HG03575 (cell line): Measurements from ENCODE around the gene A1CF.
"Not testable (repeated sequence)": the region's sequence is repeated elsewhere in the genome, so short reads cannot be mapped to it uniquely, and the experiment has no call there.

Experiments
- ATAC-seq: cut with Tn5 transposase; IDR thresholded peaks from one replicate; pipeline ENCODE4 v1.9.1; 2021; ENCODE audit not compliant: unreplicated experiment, insufficient number of reproducible peaks, low FRiP score; ENCODE audit errors: extremely low read depth

Gene A1CF, protein sequence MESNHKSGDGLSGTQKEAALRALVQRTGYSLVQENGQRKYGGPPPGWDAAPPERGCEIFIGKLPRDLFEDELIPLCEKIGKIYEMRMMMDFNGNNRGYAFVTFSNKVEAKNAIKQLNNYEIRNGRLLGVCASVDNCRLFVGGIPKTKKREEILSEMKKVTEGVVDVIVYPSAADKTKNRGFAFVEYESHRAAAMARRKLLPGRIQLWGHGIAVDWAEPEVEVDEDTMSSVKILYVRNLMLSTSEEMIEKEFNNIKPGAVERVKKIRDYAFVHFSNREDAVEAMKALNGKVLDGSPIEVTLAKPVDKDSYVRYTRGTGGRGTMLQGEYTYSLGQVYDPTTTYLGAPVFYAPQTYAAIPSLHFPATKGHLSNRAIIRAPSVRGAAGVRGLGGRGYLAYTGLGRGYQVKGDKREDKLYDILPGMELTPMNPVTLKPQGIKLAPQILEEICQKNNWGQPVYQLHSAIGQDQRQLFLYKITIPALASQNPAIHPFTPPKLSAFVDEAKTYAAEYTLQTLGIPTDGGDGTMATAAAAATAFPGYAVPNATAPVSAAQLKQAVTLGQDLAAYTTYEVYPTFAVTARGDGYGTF

GRCh38 chr10:50885097-50885859 lies at the start of gene A1CF:
Gene A1CF, minus strand, starts transcription at chr10:50885627. Its CDS starts 25,687 bp downstream, at chr10:50859940.
- ATAC-seq = no peak

DNA sequence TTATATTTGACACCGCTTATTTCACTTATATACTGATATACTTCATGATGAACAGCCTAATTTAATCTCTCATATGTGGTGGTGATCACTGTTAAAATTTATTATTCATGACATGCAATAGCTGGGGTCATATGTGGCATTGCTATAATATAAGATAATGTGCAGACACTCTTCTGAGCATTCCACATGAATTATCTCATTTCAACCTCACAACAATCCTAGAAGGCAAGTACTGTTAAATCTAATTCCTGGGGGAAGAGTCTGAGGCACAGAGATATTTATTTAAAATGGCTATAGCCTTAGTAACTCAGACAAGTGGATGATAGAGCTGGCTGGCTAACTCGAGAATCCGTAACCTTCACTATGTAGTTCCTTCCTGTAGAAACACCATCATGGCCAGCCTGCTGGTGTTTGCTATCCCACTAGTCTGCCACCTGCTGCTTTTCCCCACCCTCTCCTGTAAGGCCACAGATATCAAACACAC lies 46.6 kb upstream of the A1CF start:
- ATAC-seq = no peak

GRCh38 chr10:50929670-50930069 lies 44.2 kb upstream of the A1CF start:
- no peak for ATAC-seq

GRCh38 chr10:50928190-50928552 lies 42.7 kb upstream of the A1CF start:
- ATAC-seq = no peak

- ATAC-seq = no peak
Observed at GRCh38 chr10:50927522-50928189, 42.2 kb upstream of the A1CF start.

- ATAC-seq = not testable (repeated sequence)
Observed at GRCh38 chr10:50923471-50923870, 38.0 kb upstream of the A1CF start.

- no peak for ATAC-seq
Observed at GRCh38 chr10:50919010-50919409, 33.6 kb upstream of the A1CF start.

GRCh38 chr10:50918529-50918928 lies 33.1 kb upstream of the A1CF start:
- ATAC-seq = no peak

DNA sequence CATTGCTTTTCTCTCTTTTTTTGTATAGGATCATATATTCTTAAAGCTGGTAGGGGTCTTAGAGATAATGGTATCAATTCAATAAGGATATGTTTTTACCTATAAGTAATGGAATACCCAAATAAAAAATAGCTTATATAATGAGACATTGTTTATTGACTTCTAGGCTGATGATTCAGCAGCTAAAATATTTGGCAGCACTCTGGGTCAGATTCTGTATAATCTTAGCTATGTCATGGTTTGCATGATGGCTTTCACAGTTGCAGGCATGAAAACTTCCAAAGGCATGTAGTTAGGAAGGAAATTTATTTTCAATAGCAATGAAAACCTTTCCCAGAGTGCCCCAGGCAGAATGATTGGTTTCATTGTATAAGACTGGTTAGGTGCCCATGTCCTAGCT lies 32.1 kb upstream of the A1CF start:
- no peak for ATAC-seq

GRCh38 chr10:50909334-50910014 lies 24.0 kb upstream of the A1CF start:
- no peak for ATAC-seq

DNA sequence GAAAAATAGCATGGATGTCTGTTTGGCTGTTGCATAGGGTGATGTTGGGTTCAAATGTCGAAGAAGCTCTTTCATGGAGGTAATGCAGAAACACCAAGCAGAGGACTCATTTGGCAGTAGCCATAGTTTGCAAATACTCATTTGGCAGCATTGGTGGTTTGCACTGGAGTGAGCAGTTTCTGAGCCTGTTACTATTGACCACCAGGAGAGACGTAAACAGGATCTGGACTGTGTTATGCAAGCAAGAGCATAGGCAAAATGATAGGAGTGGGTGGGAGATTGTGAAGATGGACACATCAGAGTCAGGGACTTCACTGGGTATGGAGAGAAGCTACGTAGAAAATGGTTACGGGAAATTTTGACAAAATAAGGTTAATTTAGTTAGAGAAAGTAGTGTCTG lies 22.9 kb upstream of the A1CF start:
- ATAC-seq = no peak

- ATAC-seq = not testable (repeated sequence)
Observed at GRCh38 chr10:50905797-50906196, 20.4 kb upstream of the A1CF start.

DNA sequence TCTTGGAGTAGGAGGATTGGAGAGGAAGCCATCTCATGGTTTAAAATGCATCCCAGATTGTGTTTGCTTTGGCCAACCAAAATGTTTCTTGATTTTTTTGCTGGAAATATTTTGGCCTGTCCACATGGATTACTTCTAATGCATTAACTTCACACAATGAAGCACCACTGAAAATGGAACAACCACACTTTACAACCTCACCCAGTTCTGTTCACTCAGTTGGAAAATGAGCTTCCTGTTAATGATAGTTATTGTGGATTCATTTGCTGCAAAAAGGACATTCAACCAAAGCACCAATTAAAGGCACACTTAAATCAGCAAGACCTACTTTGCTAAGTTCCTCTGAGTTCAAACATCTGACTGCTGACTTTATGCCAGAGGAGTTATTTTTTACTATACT lies 11.3 kb upstream of the A1CF start:
- ATAC-seq = no peak

DNA sequence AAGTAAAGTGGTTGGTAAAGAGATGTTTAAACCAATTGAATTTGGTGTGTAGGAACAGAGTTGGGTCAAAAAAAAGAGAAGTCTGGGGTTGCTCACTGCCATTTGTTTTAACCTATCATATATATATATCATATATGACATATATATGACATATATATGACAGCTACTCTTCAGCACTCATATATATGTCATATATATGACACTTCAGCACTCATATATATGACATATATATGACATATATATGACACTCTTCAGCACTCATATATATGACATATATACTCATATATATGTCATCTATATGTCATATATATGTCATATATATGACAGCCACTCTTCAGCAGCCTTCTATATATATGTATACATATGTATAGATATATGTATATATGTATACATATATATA lies 8.9 kb upstream of the A1CF start:
- no peak for ATAC-seq

DNA sequence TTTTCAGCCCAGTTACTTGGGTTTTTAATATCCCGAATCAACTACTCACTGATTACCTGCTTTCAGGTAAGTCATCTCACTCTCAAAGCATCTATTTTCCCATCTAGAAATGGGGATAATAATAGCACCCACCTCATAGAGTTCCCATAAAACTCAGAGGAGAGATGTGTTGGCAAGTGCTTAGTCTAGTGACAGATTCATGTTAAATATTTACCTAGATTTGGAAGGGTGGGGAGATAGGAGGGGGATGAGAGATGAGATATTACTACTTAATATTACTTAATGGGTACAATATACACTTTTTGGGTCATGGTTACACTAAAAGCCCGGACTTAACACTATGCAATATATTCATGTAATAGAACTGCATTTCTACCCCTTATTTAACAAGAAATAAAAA lies 7.0 kb upstream of the A1CF start:
- ATAC-seq = no peak

- no peak for ATAC-seq
Observed at GRCh38 chr10:50884302-50884701, 1.1 kb downstream of the A1CF start.

GRCh38 chr10:50883629-50884028 lies 1.8 kb downstream of the A1CF start:
- ATAC-seq = no peak

DNA sequence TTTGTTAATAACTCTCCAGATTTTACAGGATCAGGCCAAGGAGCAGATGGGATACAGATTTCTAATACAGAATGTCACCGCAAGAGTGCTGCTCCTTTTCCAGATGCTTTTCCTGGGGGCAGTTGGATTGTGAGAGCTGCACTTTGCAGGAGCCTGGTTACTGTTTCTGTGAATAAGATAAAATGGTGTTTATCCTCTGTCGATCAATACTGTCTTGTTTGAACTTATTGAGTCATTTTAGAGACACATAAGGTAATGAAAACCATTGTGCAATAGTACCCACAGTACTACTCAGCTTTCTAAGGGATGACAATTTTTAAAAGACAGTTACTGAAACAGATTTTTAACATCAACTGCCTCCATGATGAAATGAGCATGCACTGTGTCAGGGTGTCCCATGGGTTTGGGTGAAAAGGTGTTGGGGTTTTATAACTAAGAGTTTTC lies 2.9 kb downstream of the A1CF start:
- no peak for ATAC-seq

- not testable (repeated sequence) for ATAC-seq
Observed at GRCh38 chr10:50881046-50881445, 4.4 kb downstream of the A1CF start.
